Sigmoid colon (tissue), 7 donors: ENCODE results near the gene SMIM38. TPM values are rescaled to one million over a fixed set of nuclear protein-coding genes. Genes with fewer than 3 reads are reported as not detected.

Experiments used
- DNase-seq: peaks from one replicate; pipeline ENCODE4 v3.0.0-alpha.2; 2019
- H3K27ac ChIP-seq, 4 donors: fragments of 200-600 bp; sonication (generic); one replicate each; pipeline ENCODE4 v1.5.1; 2016 to 2019; ENCODE audit warnings: mild to moderate bottlenecking in 1 of 4
- H3K27me3 ChIP-seq, 3 donors: fragments of 200-600 bp; sonication (generic); one replicate each; pipeline ENCODE4 v1.5.1; 2019; ENCODE audit warnings: mild to moderate bottlenecking in 1 of 3
- H3K36me3 ChIP-seq, 4 donors: fragments of 200-600 bp; sonication (generic); one replicate each; pipeline ENCODE4 v1.5.1; 2016 to 2019
- H3K4me1 ChIP-seq, 4 donors: fragments of 200-600 bp; sonication (generic); one replicate each; pipeline ENCODE4 v1.5.1; 2017 to 2019
- H3K4me3 ChIP-seq, 4 donors: fragments of 200-600 bp; sonication (generic); one replicate each; pipeline ENCODE4 v1.5.1; 2017 to 2019; ENCODE audit warnings: mild to moderate bottlenecking in 2 of 4, moderate library complexity in 1 of 4
- H3K9me3 ChIP-seq, 4 donors: fragments of 200-600 bp in 3 of 4; sonication (generic) in 3 of 4; one replicate each; pipeline versions ENCODE4 v1.5.1 to v1.6.1; 2013 to 2019
- CTCF ChIP-seq, 4 experiments: fragments of 450-650 bp in 3 of 4; fragments of 200-600 bp in 1 of 4; IDR thresholded peaks; one replicate each; pipeline ENCODE4 v1.5.1; 2016 to 2019; ENCODE audit warnings: antibody characterized with exemption in 4 of 4, mild to moderate bottlenecking in 3 of 4, moderate library complexity in 2 of 4
- EP300 ChIP-seq, 4 donors: sonication (generic); formaldehyde crosslinking; IDR thresholded peaks; one replicate each; pipeline ENCODE4 v1.6.1; 2017; ENCODE audit warnings: antibody characterized with exemption in 4 of 4
- POLR2A ChIP-seq, 2 donors: fragments of 450-650 bp; IDR thresholded peaks; one replicate each; pipeline ENCODE4 v1.6.1; 2016; ENCODE audit warnings: antibody characterized with exemption in 2 of 2, mild to moderate bottlenecking in 2 of 2, moderate library complexity in 2 of 2
- POLR2AphosphoS5 ChIP-seq, 4 donors: sonication (generic); formaldehyde crosslinking; IDR thresholded peaks; one replicate each; pipeline ENCODE4 v1.6.1; 2017; ENCODE audit warnings: antibody characterized with exemption in 4 of 4
- WGBS, 2 donors: extraction: QIAGEN DNeasy Blood & Tissue Kit; methylation state at CpG; one replicate each; pipeline ENCODE4 v1.1.7; 2013; 5-methylcytosine and 5-hydroxymethylcytosine counted together
- intact Hi-C: fragments of 100-400 bp; cut with DNase I; formaldehyde crosslinking; loops from one replicate; pipeline ENCODE4 v1.15.1; 2023
- polyA plus RNA-seq, 3 donors: library from polyadenylated mRNA; stranded (reverse); fragments of 200-250 nt; gene quantifications; one replicate each; pipeline ENCODE4 v1.2.3, GENCODE V29; 2013
- total RNA-seq, 4 donors: library from RNA; depleted of rRNA; stranded (reverse); fragments of >200 nt; gene quantifications; one replicate each; pipeline ENCODE4 v1.1.0, GENCODE V29; 2016
- donor health status: healthy with polysubstance abuse.
- donor health status: Bipolar disorder and iron deficiency.
- donor health status: healthy.

The SMIM38 gene
- total and polyA plus RNA-seq, 7 donors, result 0.19 to 5.4 (median 1.8) TPM; not detected in 2

GRCh38 chr11:69116671-69117070 lies 39.1 kb upstream of the SMIM38 start:
- no peak overlapping the region for H3K27ac ChIP-seq
- no peaks in the 10 kb centered on the region for H3K36me3 ChIP-seq
- no peaks in the 10 kb centered on the region for H3K27me3 ChIP-seq
- H3K4me1 ChIP-seq, result no peaks in the 10 kb centered on the region
- TF ChIP-seq EP300 (IDR thresholded peaks at IDR 0.05) (no peak), POLR2AphosphoS5 (IDR thresholded peaks at IDR 0.05) (no peak), POLR2A (IDR thresholded peaks at IDR 0.05) (no peak), CTCF (IDR thresholded peaks at IDR 0.05) (no peak)
- no peak for DNase-seq
- WGBS, 2 donors, result 89 to 94% methylated on average over 10 of the region's 10 CpGs
- intact Hi-C loops, result no loop called here
- no peaks in the 10 kb centered on the region for H3K9me3 ChIP-seq
- H3K4me3 ChIP-seq, result no peak overlapping the region

GRCh38 chr11:69119190-69119589 lies 36.5 kb upstream of the SMIM38 start:
- intact Hi-C loops, result no loop called here
- Histone ChIP-seq H3K27me3 (no peaks in the 10 kb centered on the region), H3K9me3 (no peaks in the 10 kb centered on the region), H3K27ac (no peak overlapping the region), H3K4me1 (peaks cover 0 to 23% (median 20%) of the 10 kb centered on the region in 4 donors), H3K4me3 (no peak overlapping the region), H3K36me3 (no peaks in the 10 kb centered on the region)
- 89 to 95% methylated on average over 2 of the region's 2 CpGs for WGBS, 2 donors
- TF ChIP-seq EP300 (IDR thresholded peaks at IDR 0.05), result no peak
- no peak for TF ChIP-seq POLR2AphosphoS5 (IDR thresholded peaks at IDR 0.05)
- TF ChIP-seq POLR2A (IDR thresholded peaks at IDR 0.05), result no peak
- no peak for TF ChIP-seq CTCF (IDR thresholded peaks at IDR 0.05)
- no peak for DNase-seq

- no peak for DNase-seq
- Histone ChIP-seq H3K27ac (no peak overlapping the region), H3K9me3 (no peaks in the 10 kb centered on the region), H3K4me1 (peaks cover 0 to 24% (median 20%) of the 10 kb centered on the region in 4 donors), H3K36me3 (no peaks in the 10 kb centered on the region), H3K4me3 (no peak overlapping the region), H3K27me3 (no peaks in the 10 kb centered on the region)
- 92 to 94% methylated on average over 21 of the region's 21 CpGs for WGBS, 2 donors
- intact Hi-C loops, result no loop called here
- TF ChIP-seq POLR2AphosphoS5 (IDR thresholded peaks at IDR 0.05) (no peak), POLR2A (IDR thresholded peaks at IDR 0.05) (no peak), CTCF (IDR thresholded peaks at IDR 0.05) (no peak), EP300 (IDR thresholded peaks at IDR 0.05) (no peak)
Measured at GRCh38 chr11:69120096-69120875, 35.4 kb upstream of the SMIM38 start.

GRCh38 chr11:69121021-69121420 lies 34.7 kb upstream of the SMIM38 start:
- Histone ChIP-seq H3K9me3 (no peaks in the 10 kb centered on the region), H3K4me1 (peaks cover 0 to 24% (median 20%) of the 10 kb centered on the region in 4 donors), H3K4me3 (no peak overlapping the region), H3K27me3 (no peaks in the 10 kb centered on the region), H3K36me3 (no peaks in the 10 kb centered on the region), H3K27ac (peak overlapping the region in 1 of 4 donors; percentile 14)
- 77 to 89% methylated on average over 9 of the region's 9 CpGs for WGBS, 2 donors
- intact Hi-C loops, result no loop called here
- DNase-seq, result no peak
- TF ChIP-seq CTCF (IDR thresholded peaks at IDR 0.05) (no peak), POLR2AphosphoS5 (IDR thresholded peaks at IDR 0.05) (no peak), EP300 (IDR thresholded peaks at IDR 0.05) (no peak), POLR2A (IDR thresholded peaks at IDR 0.05) (no peak)
